Activated gamma-delta T cell treated with Interleukin-2 at 50 U/mL for 16 hours (primary cell): Measurements from ENCODE around the gene ZNF587.
"Not testable (repeated sequence)": the region's sequence is repeated elsewhere in the genome, so short reads cannot be mapped to it uniquely, and the experiment has no call there.

Experiments
- DNase-seq: peaks from one replicate; pipeline ENCODE4 v3.0.0-alpha.2; 2020

ZNF587 gene

GRCh38 chr19:57849666-57850473 is at the start of gene ZNF587:
Gene ZNF587, plus strand, starts transcription at chr19:57849859. Its CDS starts 180 bp downstream, at chr19:57850039.
- peak; percentile 77 for DNase-seq

GRCh38 chr19:57800696-57801095 is 49.0 kb upstream of the ZNF587 start:
- no peak for DNase-seq

GRCh38 chr19:57802269-57802668 is 47.4 kb upstream of the ZNF587 start:
- DNase-seq: no peak

GRCh38 chr19:57803265-57803593 is 46.4 kb upstream of the ZNF587 start:
- no peak for DNase-seq

- no peak for DNase-seq
Observed at GRCh38 chr19:57803594-57804325, 45.9 kb upstream of the ZNF587 start.

- no peak for DNase-seq
Observed at GRCh38 chr19:57807541-57807940, 42.1 kb upstream of the ZNF587 start.

- DNase-seq: not testable (repeated sequence)
Observed at GRCh38 chr19:57810410-57811295, 39.0 kb upstream of the ZNF587 start.

GRCh38 chr19:57812226-57812625 is 37.4 kb upstream of the ZNF587 start:
- no peak for DNase-seq

GRCh38 chr19:57812975-57813820 is 36.5 kb upstream of the ZNF587 start:
- DNase-seq: not testable (repeated sequence)

GRCh38 chr19:57813919-57814504 is 35.6 kb upstream of the ZNF587 start:
- DNase-seq: no peak

- DNase-seq: peak; percentile 68
Observed at GRCh38 chr19:57814505-57815246, 35.0 kb upstream of the ZNF587 start, which contains the start of gene ZNF552. Gene ZNF552, minus strand, starts transcription at chr19:57814913. Its CDS starts 170 bp downstream, at chr19:57814743.

GRCh38 chr19:57815247-57816075 is 34.2 kb upstream of the ZNF587 start:
- DNase-seq: no peak

GRCh38 chr19:57816652-57817051 is 33.0 kb upstream of the ZNF587 start:
- DNase-seq: no peak

GRCh38 chr19:57817976-57818375 is 31.7 kb upstream of the ZNF587 start:
- DNase-seq: no peak

GRCh38 chr19:57818378-57818777 is 31.3 kb upstream of the ZNF587 start:
- no peak for DNase-seq

- DNase-seq: peak; percentile 77
Observed at GRCh38 chr19:57819475-57820148, 30.0 kb upstream of the ZNF587 start.

- DNase-seq: no peak
Observed at GRCh38 chr19:57820599-57820998, 29.1 kb upstream of the ZNF587 start.

GRCh38 chr19:57821095-57821494 is 28.6 kb upstream of the ZNF587 start:
- DNase-seq: not testable (repeated sequence)

GRCh38 chr19:57821501-57821900 is 28.2 kb upstream of the ZNF587 start:
- not testable (repeated sequence) for DNase-seq
